HG03378 (cell line): ENCODE data around the gene TTC3.
"Not testable (repeated sequence)": the region's sequence is repeated elsewhere in the genome, so short reads cannot be mapped to it uniquely, and the experiment has no call there.

Source experiments
- ATAC-seq: cut with Tn5 transposase; IDR thresholded peaks from one replicate; pipeline ENCODE4 v1.9.1; 2021; ENCODE audit warnings: mild to moderate bottlenecking, moderate library complexity; ENCODE audit not compliant: unreplicated experiment

The TTC3 gene

GRCh38 chr21:37143392-37143791, 70.3 kb downstream of the TTC3 start:
- ATAC-seq = not testable (repeated sequence)

DNA sequence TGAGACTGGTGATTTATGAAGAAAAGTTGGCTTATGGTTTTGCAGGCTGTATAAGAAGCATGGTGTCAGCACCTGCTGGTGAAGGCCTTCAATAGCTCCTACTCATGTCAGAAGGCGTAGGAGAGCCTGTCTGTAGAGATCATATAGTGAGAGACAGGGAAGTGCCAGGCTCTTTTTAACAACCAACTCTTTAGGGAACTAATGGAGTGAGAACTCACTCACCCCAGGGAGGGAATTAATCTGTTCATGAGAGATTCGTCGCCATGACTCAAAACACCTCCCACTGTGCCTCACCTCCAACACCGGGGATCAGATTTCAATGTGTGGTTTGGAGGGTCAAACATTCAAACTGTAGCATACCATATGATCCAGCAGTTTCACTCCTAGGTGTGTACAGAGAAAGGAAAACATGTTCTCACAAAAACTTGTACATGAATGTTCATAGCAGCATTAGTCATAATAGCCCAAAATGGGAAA, 72.6 kb downstream of the TTC3 start:
- no peak for ATAC-seq

GRCh38 chr21:37146320-37147235, 73.5 kb downstream of the TTC3 start:
- no peak for ATAC-seq

GRCh38 chr21:37149411-37149810, 76.4 kb downstream of the TTC3 start:
- ATAC-seq = no peak

DNA sequence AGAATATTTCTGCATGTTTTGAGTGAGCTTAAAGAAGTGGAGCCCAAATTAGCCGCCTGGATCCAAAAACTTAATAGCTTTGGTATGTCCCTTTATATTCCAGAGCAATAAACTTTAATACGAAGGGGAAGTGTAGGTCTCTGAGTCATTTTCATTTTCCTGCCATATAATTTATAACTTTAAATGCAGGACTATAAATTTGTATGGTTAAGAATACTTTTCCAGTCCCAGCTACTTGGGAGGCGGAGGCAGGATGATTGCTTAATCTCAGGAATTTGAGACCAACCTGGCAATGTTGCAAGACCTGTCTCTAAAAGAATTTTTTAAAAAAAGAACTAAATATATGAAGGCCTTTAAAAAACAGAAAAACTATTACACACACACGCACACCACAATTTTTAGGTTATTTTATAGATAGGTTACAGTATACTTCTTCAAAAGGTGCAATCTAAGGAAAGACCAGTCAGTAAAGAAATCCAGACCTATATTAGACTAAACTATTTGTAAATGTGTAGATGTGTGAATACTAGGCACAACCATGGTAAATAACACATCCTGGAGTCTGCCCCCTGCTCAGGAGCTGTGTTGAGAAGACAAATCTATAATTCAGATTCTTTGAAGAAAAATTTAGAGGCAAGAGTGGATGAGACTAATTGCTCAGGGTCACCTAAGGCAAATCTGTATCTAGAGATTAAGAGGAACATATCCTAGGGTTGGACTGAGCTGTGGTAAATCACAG, 80.3 kb downstream of the TTC3 start:
- no peak for ATAC-seq

DNA sequence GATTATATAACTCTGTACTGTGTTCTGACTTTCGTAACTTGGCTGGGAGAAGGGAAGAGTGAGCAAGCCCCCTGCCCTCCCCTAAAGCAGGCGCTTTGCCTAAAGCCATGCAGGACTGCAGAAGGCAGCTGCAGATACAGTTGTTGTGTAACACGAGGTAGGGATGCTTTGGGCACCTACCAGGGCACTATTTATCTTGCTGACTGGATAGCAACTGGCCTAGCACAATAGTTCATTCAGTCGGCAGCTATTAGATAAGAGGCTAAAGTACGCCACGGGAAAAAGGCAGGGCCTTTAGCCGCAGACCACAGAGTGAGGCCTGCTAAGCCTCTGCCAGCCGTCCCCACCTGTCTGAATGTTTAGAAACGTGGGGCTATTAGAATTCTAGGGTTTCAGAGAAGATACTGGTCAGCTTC, 80.9 kb downstream of the TTC3 start:
- no peak for ATAC-seq

- no peak for ATAC-seq
These were observed 82.1 kb downstream of the TTC3 start for GRCh38 chr21:37155186-37155585.

GRCh38 chr21:37157938-37158337, 84.9 kb downstream of the TTC3 start:
- no peak for ATAC-seq

- no peak for ATAC-seq
These were observed 86.2 kb downstream of the TTC3 start for GRCh38 chr21:37159053-37159776.

GRCh38 chr21:37159949-37160348, 86.9 kb downstream of the TTC3 start:
- ATAC-seq = no peak

- ATAC-seq = no peak
These were observed 91.7 kb downstream of the TTC3 start for GRCh38 chr21:37164742-37165141.

GRCh38 chr21:37165586-37165985, 92.5 kb downstream of the TTC3 start:
- ATAC-seq = no peak

GRCh38 chr21:37166733-37167132, 93.7 kb downstream of the TTC3 start:
- no peak for ATAC-seq

- no peak for ATAC-seq
These were observed 95.6 kb downstream of the TTC3 start for GRCh38 chr21:37168666-37169065.

DNA sequence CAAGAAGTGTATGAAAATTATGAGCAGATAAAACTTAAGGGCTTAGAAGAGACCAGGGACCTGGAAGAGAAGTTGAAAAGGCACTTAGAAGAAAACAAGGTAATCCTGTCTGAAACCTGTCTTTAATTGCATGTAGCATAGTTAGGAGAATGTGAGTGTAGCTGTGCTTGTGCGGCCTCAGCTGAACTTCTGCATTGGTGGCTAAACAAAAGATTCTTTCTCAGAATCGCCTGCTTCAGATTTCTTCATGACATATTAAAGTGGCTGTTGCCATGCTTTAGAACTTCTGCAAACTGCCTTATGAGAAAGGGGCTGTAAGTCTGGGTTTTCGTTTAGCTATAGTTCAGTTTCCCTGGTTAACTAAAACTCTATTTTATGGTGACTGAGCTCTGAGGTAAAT, 99.6 kb downstream of the TTC3 start:
- ATAC-seq = no peak

GRCh38 chr21:37176716-37177115, 103.7 kb downstream of the TTC3 start:
- no peak for ATAC-seq

DNA sequence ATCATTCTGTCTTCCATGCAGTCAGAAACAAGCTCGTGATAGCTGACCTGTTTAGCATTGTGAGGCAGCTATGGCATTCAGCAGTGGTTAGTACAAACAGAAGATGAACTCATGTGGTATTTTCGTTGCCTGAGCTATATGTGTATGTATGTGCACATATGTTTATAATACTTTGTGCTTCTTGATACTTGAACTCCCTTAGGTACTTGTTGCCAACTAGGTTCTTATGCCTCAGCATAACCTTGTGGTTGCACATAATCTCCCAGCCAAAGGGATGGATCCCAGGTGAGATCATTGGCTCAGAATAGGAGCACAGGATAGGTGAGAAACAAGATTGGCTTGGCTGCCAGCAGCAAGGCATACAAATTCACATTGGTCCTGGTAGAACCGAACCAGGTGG, 108.0 kb downstream of the TTC3 start:
- ATAC-seq = no peak

DNA sequence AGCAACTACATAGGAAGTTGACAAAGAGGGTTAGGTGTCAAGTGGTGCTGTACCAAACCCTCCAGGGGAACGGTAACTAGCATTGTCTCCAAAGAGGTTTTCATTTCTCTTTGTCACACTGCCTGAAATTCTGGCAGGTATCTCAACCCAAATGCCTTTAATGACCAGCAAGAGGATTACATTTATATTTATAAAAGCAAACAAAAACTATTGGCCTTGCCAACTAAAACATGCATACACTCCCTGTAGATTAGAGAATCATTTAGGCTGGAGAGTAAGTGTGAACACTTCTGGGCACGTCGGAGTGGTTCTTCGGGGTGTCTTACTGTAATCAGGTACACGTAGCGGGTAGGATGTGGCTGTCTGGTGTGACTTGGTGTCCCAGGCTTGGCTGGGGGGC, 109.2 kb downstream of the TTC3 start:
- no peak for ATAC-seq

GRCh38 chr21:37183749-37184148, 110.7 kb downstream of the TTC3 start:
- ATAC-seq = no peak

DNA sequence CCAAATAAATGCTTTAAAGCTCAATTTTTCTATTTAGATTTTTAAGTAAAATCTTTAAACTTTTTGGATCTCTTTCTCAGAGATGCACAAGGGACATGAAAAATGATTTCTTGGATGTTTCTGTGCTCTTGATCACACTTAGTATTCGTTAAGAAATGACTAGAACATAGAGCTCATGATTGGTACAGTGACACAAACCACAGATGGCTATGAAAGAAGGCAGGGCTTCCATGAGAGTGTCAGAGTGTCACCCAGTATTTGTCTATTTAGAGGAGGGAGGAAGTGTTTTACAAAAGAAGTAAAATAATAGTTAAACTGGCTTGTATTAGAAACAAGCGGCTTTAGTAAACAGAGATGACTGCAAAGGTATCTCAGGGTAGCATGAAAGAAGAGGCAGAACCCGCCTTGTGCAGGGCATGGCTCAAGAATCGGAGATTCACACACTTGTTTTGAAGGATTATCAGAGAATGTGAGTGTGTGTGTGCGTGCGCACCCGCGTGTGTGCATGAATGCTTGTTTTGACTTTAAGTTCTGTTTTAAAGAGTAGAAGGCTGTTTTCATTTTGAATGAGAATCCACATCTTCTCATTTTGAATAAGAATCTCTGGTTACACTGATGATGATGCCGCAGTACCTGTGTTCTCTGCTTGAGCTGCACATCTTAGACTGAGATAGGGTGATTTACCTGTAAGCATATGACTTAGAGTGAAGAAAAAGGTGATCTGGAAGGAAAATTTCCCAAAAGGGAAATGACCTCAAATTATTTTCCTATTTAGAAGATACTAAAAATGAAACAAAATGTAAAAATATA, 111.9 kb downstream of the TTC3 start:
- no peak for ATAC-seq
